ENCODE data around the gene MCTP2.

- TF ChIP-seq, protein P1, sequence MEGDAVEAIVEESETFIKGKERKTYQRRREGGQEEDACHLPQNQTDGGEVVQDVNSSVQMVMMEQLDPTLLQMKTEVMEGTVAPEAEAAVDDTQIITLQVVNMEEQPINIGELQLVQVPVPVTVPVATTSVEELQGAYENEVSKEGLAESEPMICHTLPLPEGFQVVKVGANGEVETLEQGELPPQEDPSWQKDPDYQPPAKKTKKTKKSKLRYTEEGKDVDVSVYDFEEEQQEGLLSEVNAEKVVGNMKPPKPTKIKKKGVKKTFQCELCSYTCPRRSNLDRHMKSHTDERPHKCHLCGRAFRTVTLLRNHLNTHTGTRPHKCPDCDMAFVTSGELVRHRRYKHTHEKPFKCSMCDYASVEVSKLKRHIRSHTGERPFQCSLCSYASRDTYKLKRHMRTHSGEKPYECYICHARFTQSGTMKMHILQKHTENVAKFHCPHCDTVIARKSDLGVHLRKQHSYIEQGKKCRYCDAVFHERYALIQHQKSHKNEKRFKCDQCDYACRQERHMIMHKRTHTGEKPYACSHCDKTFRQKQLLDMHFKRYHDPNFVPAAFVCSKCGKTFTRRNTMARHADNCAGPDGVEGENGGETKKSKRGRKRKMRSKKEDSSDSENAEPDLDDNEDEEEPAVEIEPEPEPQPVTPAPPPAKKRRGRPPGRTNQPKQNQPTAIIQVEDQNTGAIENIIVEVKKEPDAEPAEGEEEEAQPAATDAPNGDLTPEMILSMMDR (conservative IDR thresholded peaks at IDR 0.05 in 1 of 2, IDR thresholded peaks at IDR 0.05 in 1 of 2; ENCODE audit: extremely low read depth in 1 of 2, insufficient read depth in 1 of 2, low read depth in 1 of 2, low read length in 2 of 2) = no peak
- no peak for TF ChIP-seq EZH2 (IDR thresholded peaks at IDR 0.05; ENCODE audit: borderline replicate concordance, low read length)
These were observed 186.3 kb downstream of the MCTP2 start for GRCh38 chr15:94417501-94418293.

Measured in mammary epithelial cell (primary cell).